ENCODE measurements around the gene PDCD2L.
"Not testable (repeated sequence)": the region's sequence is repeated elsewhere in the genome, so short reads cannot be mapped to it uniquely, and the experiment has no call there.

The PDCD2L gene

DNA sequence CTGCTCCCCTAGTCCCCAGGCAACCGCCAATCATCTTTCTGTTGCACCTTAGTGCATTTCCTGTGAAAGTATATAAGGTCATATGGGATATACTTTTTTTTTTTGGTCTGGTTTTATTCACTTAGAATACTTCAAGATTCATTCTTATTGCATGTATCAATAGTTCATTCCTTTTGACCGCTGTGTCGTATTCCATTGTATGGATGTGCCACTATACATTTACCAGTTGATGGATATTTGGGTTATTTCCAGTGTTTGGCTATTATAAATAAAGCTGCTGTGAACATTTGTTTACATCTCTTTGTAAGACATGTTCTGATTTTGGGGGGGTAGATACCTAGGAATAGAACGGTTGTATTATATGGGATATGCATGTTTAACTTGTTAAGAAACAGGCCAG is 14.1 kb downstream of the PDCD2L start:
- no peak for DNase-seq (ENCODE audit: low read depth)

DNA sequence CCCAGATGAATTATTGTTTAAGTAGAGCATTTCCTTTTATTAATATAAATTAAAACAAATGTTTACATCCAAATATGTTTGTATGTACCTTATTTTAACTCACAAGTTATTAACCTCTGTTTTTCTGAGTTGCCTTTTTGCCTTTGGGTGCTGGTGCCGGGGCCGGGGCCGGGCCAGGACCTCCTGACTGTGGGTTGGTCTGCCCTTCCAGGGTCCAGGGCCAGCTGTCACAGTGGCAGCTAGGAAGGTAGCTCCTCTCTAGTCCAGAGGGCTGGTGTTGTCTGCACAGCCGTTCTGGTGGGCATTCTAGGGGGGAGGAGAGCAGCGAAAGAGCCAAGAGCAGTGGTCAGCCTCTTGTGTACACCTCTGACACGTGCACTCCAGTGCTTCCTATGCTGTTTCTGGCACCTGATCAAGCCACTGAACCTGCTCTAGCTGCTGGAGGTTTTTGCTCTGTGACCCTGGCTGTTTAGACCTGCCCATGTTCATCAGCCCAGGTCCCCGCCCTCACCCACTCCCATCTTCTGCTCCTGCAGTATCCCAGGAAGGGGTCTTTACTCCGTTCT is 22.0 kb downstream of the PDCD2L start:
- no peak for DNase-seq (ENCODE audit: low read depth)

DNA sequence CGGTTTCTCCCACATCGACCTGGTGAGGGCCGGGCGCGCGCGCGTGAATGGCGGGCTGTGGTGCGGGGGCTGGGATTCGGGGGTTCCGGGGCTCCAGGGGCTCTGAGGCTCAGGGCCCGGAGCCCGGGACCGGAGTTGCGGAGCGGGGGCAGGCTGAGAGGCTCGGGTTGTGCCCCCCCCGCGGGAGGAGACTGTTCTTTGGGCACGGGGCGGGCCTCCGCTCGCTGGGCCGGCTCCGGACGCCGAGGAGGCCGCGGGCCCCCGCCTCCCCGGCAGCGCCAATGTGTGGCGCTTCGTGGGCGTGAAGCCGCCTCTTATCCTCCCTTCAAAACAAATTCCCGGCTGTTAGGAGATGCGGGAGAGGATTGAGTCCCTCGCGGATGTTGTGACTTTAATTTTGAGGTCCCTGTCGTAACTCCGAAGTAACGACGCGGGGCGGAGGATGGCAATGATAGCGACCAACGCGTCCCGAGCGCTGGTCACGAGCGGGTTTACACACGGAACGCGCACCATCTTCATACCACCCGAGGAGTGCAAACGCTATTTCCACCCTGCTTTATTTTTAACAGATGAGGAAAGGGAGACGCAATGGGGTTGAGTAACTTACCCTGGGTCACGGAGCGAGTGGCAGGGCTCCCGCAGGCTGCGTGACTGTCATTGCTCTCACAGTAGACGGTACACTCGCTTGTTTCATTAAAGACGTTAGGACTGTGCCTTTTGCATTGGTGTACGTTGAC is 24.5 kb downstream of the PDCD2L start:
- DNase-seq (ENCODE audit: low read depth) = no peak

DNA sequence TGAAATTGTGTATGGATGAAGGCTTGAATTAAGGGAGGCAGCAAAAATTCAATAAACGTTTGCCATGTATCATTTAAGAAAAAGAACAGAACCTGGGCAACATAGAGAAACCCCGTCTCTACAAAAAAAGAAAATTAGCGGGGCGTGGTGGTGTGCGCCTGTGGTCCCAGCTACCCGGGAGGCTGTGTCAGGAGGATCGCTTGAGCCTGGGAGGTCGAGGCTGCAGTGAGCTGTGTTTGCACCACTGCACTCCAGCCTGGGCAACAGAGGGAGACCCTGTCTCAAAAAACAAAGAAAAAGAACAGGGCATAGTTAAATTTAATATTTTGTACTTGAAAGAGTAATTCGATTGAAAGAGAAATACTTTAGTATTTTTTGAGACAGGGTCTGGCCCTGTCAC is 25.4 kb downstream of the PDCD2L start:
- no peak for DNase-seq (ENCODE audit: low read depth)

DNA sequence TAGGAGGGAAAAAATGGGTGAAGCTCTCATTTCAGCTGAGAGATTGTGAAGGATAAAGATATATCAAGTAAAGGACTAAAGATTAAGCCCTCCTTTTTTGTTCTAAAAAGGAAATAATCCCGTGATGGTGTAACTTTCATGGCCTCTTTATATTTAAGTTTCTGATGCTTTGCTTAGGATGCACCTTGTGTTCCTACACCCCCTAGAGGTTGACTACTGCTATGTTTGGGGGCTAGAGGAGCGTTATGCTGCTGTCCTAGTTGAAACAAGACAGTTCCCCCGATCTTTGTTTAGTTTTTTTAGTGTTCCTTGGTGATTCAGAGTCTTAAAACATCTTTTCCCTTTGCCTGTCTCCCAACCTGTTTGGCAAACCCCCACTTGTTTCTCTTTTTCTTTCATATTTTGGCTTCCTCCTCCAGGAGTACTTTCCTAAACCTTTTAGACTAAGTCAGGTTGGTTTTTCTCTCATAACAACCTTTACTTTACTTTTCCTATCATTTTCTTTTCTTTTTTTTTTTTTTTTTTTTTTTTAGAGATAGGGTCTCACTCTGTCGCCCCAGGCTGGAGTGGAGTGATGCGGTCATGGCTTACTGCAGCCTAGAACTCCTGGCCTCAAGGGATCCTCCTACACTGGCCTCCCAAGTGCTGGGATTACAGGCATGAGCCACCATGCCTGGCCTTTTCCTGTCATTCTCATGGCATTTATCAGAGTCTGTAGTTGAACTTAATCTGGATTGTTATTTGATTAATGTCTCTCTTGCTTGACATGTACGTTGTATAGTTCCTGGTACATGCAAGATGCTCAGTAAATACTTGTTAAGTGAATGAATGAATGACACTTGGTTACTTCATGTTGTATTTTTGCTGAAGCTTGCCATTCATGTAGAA is 26.8 kb downstream of the PDCD2L start:
- no peak for DNase-seq (ENCODE audit: low read depth)

DNA sequence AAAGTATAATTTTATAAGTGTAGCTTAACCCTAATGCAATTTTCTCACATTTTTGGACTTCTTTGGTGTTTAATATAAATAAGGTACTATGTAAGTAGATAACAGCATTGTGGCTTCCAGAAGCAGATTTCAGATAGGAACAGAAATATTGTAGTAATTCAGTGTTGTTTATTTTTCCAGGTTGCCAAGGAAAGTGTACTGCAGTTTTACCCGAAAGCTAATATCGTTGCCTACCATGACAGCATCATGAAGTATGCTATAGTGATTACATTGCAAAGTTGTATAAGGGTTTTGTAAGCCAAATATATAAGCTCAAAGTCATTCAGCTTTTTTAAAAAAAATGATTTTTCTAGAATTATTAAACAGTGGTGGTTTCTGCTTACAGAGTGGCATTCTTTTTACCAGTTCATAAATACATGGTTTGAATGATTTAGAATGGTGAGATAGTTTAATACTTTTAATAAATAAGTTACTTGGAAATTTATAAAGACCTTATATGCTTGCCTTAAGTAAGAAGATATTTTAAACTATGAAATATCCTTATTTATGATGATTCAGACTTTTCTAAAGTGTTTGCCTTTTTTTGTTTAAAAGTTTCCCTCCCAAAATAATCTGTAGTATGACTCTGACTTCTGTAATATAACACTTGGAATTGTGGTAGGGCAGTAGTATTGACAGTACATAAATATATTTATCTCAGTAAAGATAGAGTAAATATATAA is 27.6 kb downstream of the PDCD2L start:
- DNase-seq (ENCODE audit: low read depth) = no peak

DNA sequence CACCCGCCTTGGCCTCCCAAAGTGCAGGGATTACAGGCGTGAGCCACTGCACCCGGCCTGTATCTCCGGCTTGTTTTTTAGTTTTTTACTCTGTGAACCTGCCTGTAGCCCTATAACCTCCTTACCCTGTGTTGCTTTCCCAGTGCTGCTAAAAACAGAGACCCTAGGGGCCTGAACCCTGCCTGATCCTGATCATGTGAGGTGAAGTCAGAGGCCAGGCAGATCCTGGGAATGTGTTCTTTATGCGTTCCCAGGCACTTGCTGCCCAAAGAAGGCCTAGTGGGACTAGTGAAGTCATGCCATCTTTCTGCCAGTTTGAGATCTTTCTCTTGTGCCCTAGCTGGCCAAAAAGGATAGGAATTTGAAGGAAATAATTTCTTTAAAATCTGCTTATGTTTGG is 28.6 kb downstream of the PDCD2L start:
- no peak for DNase-seq (ENCODE audit: low read depth)

DNA sequence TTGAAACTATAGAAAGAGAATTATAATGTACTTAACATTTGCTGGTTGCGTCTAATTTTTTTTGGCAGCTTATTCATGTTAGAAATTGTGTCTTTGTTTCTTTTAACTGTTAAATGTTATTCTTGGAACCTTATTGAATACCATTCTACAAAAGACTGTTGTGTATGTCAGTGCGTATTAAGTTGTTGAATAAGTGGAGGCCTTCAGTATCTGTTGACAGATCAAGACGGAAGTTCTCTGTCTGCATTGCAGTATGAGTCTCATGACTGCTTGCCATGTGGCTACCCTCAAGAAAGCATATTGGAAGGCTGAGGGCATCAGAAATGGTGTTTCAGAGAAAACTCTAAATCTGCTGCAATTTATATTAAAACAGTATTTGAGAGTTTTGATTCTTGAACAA is 32.5 kb downstream of the PDCD2L start:
- DNase-seq (ENCODE audit: low read depth) = no peak

DNA sequence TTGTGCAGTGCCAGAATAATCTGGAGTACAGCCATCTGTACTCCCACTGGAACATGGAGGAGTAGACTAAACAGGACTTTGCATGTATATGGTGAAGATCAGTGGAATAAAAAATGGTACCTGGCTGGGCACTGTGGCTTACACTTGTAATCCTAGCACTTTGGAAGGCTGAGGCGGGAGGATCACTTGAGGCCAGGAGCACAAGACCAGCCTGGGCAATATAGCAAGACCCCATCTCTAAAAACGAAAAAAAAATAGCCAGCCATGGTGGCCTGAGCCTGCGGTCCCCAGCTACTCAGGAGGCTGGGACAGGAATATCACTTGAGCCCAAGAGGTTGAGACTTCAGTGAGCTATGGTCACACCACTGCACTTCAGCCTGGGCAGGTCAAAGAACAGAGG is 44.0 kb downstream of the PDCD2L start:
- DNase-seq (ENCODE audit: low read depth) = no peak

DNA sequence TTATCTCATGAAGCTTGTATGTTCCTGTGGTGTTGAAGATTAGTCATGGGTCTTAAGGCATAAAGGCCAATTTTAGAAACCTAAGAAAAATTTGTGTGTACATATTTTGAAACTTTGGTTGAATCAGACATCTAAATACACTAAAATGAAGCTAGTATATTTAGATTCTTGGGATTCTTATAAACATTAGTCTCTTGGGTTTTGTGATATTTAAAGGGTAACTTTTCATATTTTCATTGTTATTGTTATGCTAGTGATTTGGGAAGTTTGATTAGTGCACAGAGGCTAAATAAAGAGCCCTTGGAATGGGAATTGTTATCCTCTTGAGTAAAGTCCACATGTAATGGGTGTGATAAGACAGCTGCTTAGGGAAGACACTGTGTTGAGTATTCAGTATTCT is 48.5 kb downstream of the PDCD2L start:
- DNase-seq (ENCODE audit: low read depth) = no peak

DNA sequence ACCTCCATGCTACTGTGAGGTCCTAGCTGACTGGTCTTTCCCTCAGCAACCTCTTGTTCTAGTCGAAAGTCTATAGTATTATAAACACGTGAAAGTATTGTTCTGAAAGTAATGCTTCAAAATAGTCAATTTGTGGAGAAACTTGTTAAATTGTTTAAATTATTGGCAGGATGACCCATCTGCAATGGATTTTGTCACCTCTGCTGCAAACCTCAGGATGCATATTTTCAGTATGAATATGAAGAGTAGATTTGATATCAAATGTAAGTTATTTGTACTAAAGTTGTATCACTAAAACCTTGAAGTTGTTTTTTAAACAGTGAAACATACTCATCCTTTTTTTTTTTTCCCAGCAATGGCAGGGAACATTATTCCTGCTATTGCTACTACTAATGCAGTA is 49.9 kb downstream of the PDCD2L start:
- DNase-seq (ENCODE audit: low read depth) = no peak

DNA sequence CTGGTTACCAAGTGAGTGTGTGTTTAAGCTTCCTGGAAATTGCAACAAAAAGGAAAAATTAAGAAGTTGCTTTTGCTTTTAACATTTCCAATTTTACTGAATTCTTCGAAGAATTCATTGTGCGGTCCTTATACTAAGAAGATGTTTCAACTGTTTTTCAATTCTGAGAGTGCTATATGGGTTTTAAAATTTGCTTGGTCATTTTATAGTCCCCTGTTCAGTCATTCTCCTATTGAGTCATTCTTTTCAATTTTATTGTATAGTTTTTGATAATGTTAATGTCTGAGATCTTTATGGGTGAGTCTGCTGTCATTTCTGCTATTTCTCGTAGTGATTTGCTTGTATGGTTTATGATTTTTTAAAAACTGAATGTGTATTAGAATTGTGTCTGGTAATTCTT is 50.5 kb downstream of the PDCD2L start:
- DNase-seq (ENCODE audit: low read depth) = no peak

DNA sequence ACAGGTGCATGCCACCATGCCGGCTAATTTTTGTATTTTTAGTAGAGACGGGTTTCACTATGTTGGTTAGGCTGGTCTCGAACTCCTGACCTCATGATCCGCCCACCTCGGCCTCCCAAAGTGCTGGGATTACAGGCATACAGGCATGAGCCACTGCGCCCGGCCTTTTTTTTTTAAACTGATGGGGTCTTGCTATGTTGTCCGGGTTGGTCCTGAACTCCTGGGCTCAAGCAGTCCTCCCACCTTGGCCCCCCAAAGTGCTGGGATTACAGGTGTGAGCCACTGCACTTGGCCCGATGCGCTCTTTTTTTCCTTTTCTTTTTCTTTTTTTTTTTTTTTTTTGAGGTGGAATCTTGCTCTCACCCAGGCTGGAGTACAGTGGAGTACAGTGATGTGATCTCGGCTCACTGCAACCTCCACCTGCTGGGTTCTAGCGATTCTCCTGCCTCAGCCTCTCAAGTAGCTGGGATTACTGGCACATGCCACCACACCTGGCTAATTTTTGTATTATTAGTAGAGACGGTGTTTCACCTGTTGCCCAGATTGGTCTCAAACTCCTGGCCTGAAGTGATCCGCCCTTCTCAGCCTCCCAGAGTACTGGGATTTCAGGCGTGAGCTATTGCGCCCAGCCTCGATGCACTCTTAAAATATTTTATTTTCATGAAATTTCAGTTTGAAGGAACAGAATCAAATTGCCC is 51.7 kb downstream of the PDCD2L start:
- not testable (repeated sequence) for DNase-seq (ENCODE audit: low read depth)

DNA sequence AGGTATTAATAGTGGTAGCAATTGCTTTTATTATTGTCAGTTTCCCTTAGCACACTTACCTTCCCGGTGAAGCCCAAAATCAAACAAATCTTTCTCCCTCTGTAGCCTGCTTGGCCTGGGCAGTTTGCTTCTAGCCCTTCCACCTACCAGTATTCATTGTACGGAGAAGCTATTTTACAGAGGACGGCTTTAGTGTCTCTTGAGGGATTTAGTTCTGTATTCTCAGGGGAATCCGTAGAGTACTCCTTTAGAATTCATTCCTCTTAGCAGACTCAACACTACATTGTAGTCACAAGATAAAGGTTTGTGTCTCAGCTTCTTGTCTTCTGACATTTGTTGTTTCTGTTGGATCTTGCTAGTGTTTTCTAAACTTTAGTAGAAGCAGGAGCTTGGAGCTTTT is 53.2 kb downstream of the PDCD2L start:
- DNase-seq (ENCODE audit: low read depth) = no peak

DNA sequence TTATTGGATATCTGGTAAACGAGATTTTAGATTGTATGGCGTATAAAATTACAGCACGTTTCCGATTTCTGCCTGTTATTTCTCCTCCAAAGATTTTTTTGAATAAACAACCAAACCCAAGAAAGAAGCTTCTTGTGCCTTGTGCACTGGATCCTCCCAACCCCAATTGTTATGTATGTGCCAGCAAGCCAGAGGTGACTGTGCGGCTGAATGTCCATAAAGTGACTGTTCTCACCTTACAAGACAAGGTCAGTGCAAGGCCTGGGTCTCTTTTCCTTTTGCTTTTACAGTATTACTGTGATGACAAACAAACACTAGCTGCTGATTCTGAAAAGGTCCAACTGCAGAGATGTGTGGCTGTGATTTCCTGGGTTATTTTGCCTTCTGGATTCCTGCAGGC is 54.5 kb downstream of the PDCD2L start:
- DNase-seq (ENCODE audit: low read depth) = no peak

DNA sequence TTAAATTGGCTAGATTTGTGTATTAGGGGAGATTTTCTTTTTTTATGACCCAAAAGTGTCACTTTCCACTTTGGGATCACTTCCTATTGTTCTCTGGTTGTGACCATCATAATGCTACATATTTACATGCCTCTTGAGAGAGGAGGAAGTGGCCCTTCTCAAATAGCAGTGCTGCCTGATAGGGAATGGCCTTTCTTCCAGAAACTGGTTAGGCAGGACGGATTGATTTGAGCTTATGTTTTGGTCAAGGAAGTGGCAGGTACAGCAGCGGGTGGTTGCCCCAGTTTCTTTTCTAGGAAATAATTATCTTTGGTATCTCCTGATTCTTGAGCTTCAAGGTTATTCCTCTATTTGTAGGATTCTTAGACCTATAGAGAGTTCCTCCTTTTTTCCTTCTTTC is 55.4 kb downstream of the PDCD2L start:
- no peak for DNase-seq (ENCODE audit: low read depth)

DNA sequence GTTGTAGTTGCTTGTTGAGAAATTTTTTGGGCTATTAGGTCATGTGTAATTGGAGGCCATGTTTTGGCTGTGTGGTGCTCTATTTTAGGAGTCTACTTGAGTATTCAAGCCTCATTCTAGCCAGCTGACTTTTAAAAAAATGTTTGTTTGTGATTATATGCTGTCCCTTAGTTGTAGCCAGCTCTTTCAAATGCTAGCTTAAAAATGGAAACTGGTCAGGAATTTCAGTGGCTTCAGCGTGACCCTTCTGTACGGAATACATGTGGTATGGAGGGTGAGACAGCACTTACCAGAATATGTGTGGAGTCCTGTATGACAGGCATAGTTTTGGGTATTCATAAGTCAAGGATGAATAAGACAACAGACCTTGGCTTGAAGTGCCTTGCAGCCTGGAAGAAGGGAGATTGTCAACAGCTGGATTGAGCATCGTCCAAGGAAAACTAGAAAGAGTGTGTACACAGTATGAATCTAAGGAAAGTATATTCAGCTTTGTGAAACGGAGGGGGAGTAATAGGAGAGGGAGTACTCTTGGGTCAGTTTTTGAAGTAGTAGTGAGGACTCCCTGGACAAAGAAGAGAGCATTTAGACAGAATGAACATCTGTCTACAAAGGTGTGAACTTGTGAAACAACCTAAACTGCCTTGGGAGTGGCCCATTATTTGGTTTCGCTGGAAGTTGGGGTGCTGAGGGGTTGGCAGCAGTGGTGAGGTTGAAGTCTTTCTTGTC is 57.3 kb downstream of the PDCD2L start:
- DNase-seq (ENCODE audit: low read depth) = no peak

DNA sequence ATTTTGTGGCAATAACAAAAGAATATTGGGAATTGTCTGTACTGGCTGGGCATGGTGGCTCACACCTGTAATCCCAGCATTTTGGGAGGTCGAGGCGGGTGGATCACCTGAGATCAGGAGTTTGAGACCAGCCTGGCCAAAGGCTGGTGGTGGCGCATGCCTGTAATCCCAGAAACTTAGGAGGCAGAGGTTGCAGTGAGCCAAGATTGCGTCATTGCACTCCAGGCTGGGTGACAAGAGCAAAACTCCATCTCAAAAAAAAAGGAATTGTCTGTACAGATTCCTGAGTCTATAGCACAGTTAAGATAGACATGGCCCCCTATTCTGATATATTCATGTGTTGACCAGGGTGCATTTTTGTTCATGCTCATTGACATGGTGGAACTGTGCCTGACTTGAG is 60.6 kb downstream of the PDCD2L start:
- DNase-seq (ENCODE audit: low read depth) = not testable (repeated sequence)

DNA sequence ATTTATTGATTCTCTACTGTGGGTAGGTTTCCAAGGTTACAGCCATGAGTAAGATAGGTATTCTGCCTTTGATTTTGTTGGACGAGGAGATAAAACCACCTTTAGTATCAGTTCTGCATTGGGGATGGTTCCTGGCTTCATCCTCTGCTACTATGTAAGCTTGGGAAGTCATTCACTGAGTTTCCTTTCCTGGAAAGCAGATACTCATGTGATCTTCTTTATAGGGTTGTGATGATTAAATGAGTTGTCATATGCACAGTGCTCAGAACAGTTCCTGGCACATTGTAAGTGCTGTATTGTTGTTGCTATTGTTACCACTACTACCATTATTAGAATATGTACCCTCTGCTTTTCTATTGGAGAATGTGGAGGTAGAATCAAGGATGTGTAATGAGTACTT is 64.2 kb downstream of the PDCD2L start:
- DNase-seq (ENCODE audit: low read depth) = no peak

DNA sequence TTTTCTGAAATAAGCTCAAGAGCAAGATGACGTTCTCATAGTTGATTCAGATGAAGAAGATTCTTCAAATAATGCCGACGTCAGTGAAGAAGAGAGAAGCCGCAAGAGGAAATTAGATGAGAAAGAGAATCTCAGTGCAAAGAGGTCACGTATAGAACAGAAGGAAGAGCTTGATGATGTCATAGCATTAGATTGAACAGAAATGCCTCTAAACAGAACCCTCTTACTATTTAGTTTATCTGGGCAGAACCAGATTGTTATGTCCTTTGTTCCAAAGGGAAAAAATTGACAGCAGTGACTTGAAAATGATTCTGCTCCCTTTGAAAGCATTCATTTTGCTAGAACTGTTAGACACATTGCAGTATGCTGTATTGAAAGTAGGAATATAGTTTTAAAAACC is 64.8 kb downstream of the PDCD2L start:
- DNase-seq (ENCODE audit: low read depth) = not testable (repeated sequence)

All from stimulated activated CD8-positive, alpha-beta memory T cell treated with anti-CD3 and anti-CD28 coated beads, Interleukin-15, amount 100 ng/mL, for 1 hour (primary cell).